Panc1 (cell line): ENCODE results near the gene SMAD6. TPM values are rescaled to one million over a fixed set of nuclear protein-coding genes. Genes with fewer than 3 reads are reported as not detected.

Experiments
- ATAC-seq: fragments of 200-7000 bp; cut with Tn5 transposase; 2 replicates; pipeline ENCODE4 v1.9.1; 2020; ENCODE audit warnings: mild to moderate bottlenecking, moderate library complexity
- BruUV-seq: library from RNA; stranded (reverse); fragments of 400-500 nt; replicated peaks from 2 replicates; lab custom pipeline; 2021; lab: Mats Ljungman, UMichigan
- CTCF ChIA-PET: fragments of 300-600 bp; sonication (Branson Sonifier 250); formaldehyde crosslinking; loops from one replicate; lab custom pipeline; 2022; ENCODE audit warnings: antibody characterized with exemption; lab: Charles Lee
- POLR2A ChIA-PET: fragments of 300-600 bp; sonication (Branson Sonifier 250); formaldehyde crosslinking; loops from one replicate; lab custom pipeline; 2022; ENCODE audit warnings: antibody characterized with exemption; lab: Charles Lee
- DNase-seq: peaks from one replicate; pipeline ENCODE4 v3.0.0-alpha.2; 2010; ENCODE audit warnings: low read depth, low spot score
- H3K27ac ChIP-seq: 2 replicates; pipeline ENCODE4 v1.5.1; 2011; ENCODE audit warnings: mild to moderate bottlenecking, low read length, inconsistent platforms
- H3K27me3 ChIP-seq: fragments of 200-500 bp; sonication (Bioruptor generic); 2 replicates; pipeline ENCODE4 v1.6.0; 2014; ENCODE audit warnings: low read length, inconsistent platforms; ENCODE audit not compliant: control insufficient read depth, insufficient read depth
- H3K36me3 ChIP-seq: fragments of 200-500 bp; sonication (Bioruptor generic); 2 replicates; pipeline ENCODE4 v1.5.1; 2014; ENCODE audit warnings: inconsistent platforms, mild to moderate bottlenecking, low read length, moderate library complexity; ENCODE audit not compliant: control insufficient read depth, insufficient read depth
- H3K4me1 ChIP-seq: 2 replicates; pipeline ENCODE4 v1.5.1; 2011; ENCODE audit warnings: inconsistent platforms, mild to moderate bottlenecking, low read length, moderate library complexity; ENCODE audit not compliant: control insufficient read depth, insufficient read depth
- H3K4me3 ChIP-seq, 2 experiments: 2 replicates each; pipeline ENCODE4 v1.5.1; 2011 to 2012; ENCODE audit warnings: low read depth in 2 of 2, low read length in 2 of 2, mild to moderate bottlenecking in 2 of 2, inconsistent platforms in 1 of 2, moderate library complexity in 1 of 2
- H3K9me3 ChIP-seq: fragments of 200-500 bp; sonication (Bioruptor generic); 2 replicates; pipeline ENCODE4 v1.5.1; 2014; ENCODE audit warnings: low read depth, mild to moderate bottlenecking, inconsistent platforms, low read length, moderate library complexity; ENCODE audit not compliant: control insufficient read depth, insufficient read depth
- POLR2AphosphoS5 ChIP-seq: IDR thresholded peaks from 2 replicates; pipeline ENCODE4 v1.6.1; 2012; ENCODE audit warnings: mild to moderate bottlenecking, low read depth, low read length, moderate library complexity
- REST ChIP-seq, 2 experiments: IDR thresholded peaks; 2 replicates each; pipeline ENCODE4 v1.6.1; 2011 to 2012; ENCODE audit warnings: low read depth in 2 of 2, control low read depth in 1 of 2, low read length in 1 of 2, mild to moderate bottlenecking in 1 of 2, moderate library complexity in 1 of 2; ENCODE audit not compliant: insufficient read depth in 1 of 2
- SIN3A ChIP-seq: IDR thresholded peaks from 2 replicates; pipeline ENCODE4 v1.6.1; 2012; ENCODE audit warnings: low read depth, mild to moderate bottlenecking, low read length, moderate library complexity, borderline replicate concordance; ENCODE audit not compliant: insufficient read depth
- TCF7L2 ChIP-seq: IDR thresholded peaks from 2 replicates; pipeline ENCODE4 v1.6.1; 2011; ENCODE audit warnings: mild to moderate bottlenecking, low read depth, low read length, inconsistent platforms
- in situ Hi-C: cut with HindIII; loops from 2 replicates; pipeline ENCODE4 v1.10.0; 2016; ENCODE audit warnings: low sequenced_read_pairs, low pct_unique_long_range_greater_than_20kb
- intact Hi-C: fragments of 100-400 bp; cut with micrococcal nuclease; formaldehyde crosslinking; loops from one replicate; pipeline ENCODE4 v1.10.0; 2022; ENCODE audit not compliant: unreplicated experiment
- total RNA-seq: library from RNA; stranded (reverse); gene quantifications from one replicate; pipeline ENCODE4 v1.2.1, GENCODE V29; 2021; ENCODE audit not compliant: unreplicated experiment
- TF ChIP-seq, protein P1 (sequence below): fragments of 450-650 bp; IDR thresholded peaks from 2 replicates; pipeline ENCODE4 v1.5.1; 2017; ENCODE audit warnings: mild to moderate bottlenecking

The SMAD6 gene
- total RNA-seq, 1 experiment from 2014 or later, result 45.9 TPM

GRCh38 chr15:66788024-66788423, 86.0 kb downstream of the SMAD6 start:
- TF ChIP-seq POLR2AphosphoS5 (no peak), REST (IDR thresholded peaks at IDR 0.05; ENCODE audit: insufficient read depth in 1 of 2, low read depth in 2 of 2, low read length in 1 of 2) (no peak), SIN3A (no peak), TCF7L2 (no peak)
- TF ChIP-seq, protein P1, sequence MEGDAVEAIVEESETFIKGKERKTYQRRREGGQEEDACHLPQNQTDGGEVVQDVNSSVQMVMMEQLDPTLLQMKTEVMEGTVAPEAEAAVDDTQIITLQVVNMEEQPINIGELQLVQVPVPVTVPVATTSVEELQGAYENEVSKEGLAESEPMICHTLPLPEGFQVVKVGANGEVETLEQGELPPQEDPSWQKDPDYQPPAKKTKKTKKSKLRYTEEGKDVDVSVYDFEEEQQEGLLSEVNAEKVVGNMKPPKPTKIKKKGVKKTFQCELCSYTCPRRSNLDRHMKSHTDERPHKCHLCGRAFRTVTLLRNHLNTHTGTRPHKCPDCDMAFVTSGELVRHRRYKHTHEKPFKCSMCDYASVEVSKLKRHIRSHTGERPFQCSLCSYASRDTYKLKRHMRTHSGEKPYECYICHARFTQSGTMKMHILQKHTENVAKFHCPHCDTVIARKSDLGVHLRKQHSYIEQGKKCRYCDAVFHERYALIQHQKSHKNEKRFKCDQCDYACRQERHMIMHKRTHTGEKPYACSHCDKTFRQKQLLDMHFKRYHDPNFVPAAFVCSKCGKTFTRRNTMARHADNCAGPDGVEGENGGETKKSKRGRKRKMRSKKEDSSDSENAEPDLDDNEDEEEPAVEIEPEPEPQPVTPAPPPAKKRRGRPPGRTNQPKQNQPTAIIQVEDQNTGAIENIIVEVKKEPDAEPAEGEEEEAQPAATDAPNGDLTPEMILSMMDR, result no peak
- peaks cover 37% of the 10 kb centered on the region for H3K4me1 ChIP-seq
- intact Hi-C loops (loop anchor here (5.0 kb wide), 1 partner anchor 64 kb away; no protein-coding TSS in a partner anchor), in situ Hi-C loops (no loop called here)
- BruUV-seq, result no TSS peak
- no peaks in the 10 kb centered on the region for H3K9me3 ChIP-seq
- no peaks in the 10 kb centered on the region for H3K27me3 ChIP-seq
- no peak overlapping the region for H3K4me3 ChIP-seq
- ChIA-PET POLR2A (no interaction called here), CTCF (no interaction called here)
- H3K36me3 ChIP-seq, result no peaks in the 10 kb centered on the region
- no peak overlapping the region for H3K27ac ChIP-seq
- no peak for ATAC-seq
- no peak for DNase-seq

DNA sequence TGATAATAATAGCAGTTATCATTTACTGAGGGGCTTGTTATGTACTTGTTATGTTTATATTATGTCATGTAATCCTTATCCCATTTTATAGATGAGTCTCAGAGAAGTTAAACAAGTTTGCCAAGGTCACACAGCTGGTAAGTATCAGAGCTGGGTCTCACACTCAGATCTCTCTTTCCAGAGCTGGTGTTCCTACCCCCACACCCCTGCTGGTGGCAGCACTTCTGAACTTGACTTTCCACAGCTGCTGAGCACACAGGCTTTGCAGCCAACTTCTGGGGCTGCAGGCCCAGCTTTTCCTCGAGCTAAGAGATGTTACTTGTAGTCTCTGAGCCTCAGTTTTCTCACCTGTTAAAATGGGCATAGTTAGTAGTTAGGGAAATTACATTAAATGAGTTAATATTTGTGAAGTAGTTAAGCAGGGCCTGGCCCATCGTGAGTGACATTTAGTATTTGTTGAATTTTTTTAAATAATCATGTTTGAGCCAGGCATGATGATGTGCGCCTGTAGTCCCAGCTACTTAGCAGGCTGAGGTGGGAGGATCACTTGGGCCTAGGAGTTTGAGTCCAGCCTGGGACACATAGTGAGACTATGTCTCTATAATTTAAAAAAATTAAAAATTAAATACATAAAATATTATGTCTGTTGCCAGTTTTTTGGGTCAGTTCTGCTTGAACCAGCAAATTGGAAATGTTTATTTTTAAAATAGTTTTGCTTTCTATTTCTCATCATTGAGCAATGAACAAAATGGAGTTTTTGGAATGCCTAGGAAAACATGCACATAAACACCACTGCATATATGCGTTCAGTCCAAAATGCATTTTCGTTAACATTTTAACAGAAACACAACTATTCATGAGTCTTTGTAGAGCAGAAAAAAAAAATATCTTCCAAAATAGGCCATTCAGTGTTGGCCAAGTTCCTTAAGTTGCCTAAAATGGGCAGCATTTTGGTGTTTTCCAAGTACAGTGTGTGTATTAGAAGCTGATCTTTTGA, 87.3 kb downstream of the SMAD6 start:
- Histone ChIP-seq H3K27ac (peak overlapping the region; percentile 71), H3K36me3 (no peaks in the 10 kb centered on the region), H3K4me3 (no peak overlapping the region), H3K27me3 (no peaks in the 10 kb centered on the region), H3K4me1 (peaks cover 35% of the 10 kb centered on the region), H3K9me3 (no peaks in the 10 kb centered on the region)
- no TSS peak for BruUV-seq
- in situ Hi-C loops (no loop called here), intact Hi-C loops (loop anchor here (5.0 kb wide), 1 partner anchor 63 kb away; no protein-coding TSS in a partner anchor)
- DNase-seq (no peak), ATAC-seq (peak; percentile 86)
- TF ChIP-seq SIN3A (no peak), TCF7L2 (no peak), REST (IDR thresholded peaks at IDR 0.05; ENCODE audit: insufficient read depth in 1 of 2, low read depth in 2 of 2, low read length in 1 of 2) (no peak), POLR2AphosphoS5 (no peak)
- TF ChIP-seq, protein P1, result no peak; the same call in 1 of the 2 replicates
- CTCF ChIA-PET, result interaction anchor here (0.5 to 1.1 kb wide), 5 partner anchors 13 to 154 kb away, joined by 3 to 11 read pairs (median 4); no protein-coding TSS in a partner anchor
- POLR2A ChIA-PET, result interaction anchor here (0.7 kb wide), 1 partner anchor 54 kb away, joined by 4 read pairs; no protein-coding TSS in a partner anchor
